H7 (cell line): ENCODE data around the gene SLC23A1. TPM values are rescaled to one million over a fixed set of nuclear protein-coding genes. Genes with fewer than 3 reads are reported as not detected.

ENCODE experiments used
- DNase-seq: peaks from one replicate; pipeline ENCODE4 v3.0.0; 2012
- H3K27me3 ChIP-seq: 2 replicates; pipeline ENCODE4 v1.6.0; 2011; ENCODE audit warnings: mild to moderate bottlenecking, low read length; ENCODE audit not compliant: control insufficient read depth, insufficient read depth
- H3K36me3 ChIP-seq: replicated peaks from 2 replicates; pipeline ENCODE4 v1.5.1; 2011; ENCODE audit warnings: low read length; ENCODE audit not compliant: control insufficient read depth, insufficient read depth
- H3K4me3 ChIP-seq: 2 replicates; pipeline ENCODE4 v1.5.1; 2011; ENCODE audit warnings: low read depth, mild to moderate bottlenecking, control low read depth, low read length, moderate library complexity; ENCODE audit not compliant: insufficient read depth
- total RNA-seq: library from RNA; depleted of rRNA; stranded (reverse); fragments of >200 nt; shearing (Covaris generic); gene quantifications from 2 replicates; pipeline ENCODE4 v1.2.3, GENCODE V29; 2014

The SLC23A1 gene
- total RNA-seq, 1 experiment from 2014 or later = not detected

- no peak overlapping the region for H3K4me3 ChIP-seq
- peaks cover 12% of the 10 kb centered on the region for H3K27me3 ChIP-seq
- peaks cover 8% of the 10 kb centered on the region for H3K36me3 ChIP-seq
- DNase-seq = no peak
Measured at GRCh38 chr5:139399501-139400121, 16.5 kb upstream of the SLC23A1 start.

GRCh38 chr5:139397921-139398320, 14.8 kb upstream of the SLC23A1 start:
- Histone ChIP-seq H3K27me3 (peaks cover 28% of the 10 kb centered on the region), H3K4me3 (no peak overlapping the region), H3K36me3 (peaks cover 8% of the 10 kb centered on the region)
- no peak for DNase-seq

- H3K4me3 ChIP-seq = no peak overlapping the region
- peaks cover 8% of the 10 kb centered on the region for H3K36me3 ChIP-seq
- H3K27me3 ChIP-seq = peaks cover 31% of the 10 kb centered on the region
- no peak for DNase-seq
Measured at GRCh38 chr5:139396691-139397090, 13.6 kb upstream of the SLC23A1 start.

GRCh38 chr5:139395844-139396640, 12.9 kb upstream of the SLC23A1 start:
- peaks cover 3% of the 10 kb centered on the region; the same call in 1 of the 2 replicates for H3K36me3 ChIP-seq
- DNase-seq = peak; percentile 54
- H3K4me3 ChIP-seq = no peak overlapping the region
- H3K27me3 ChIP-seq = peaks cover 31% of the 10 kb centered on the region

GRCh38 chr5:139394654-139395566, 11.8 kb upstream of the SLC23A1 start, which contains the start of gene PROB1:
PROB1 (minus strand) TSS chr5:139395104; CDS start chr5:139395081, 23 bp downstream.
- peaks cover 31% of the 10 kb centered on the region for H3K27me3 ChIP-seq
- H3K36me3 ChIP-seq = peaks cover 2% of the 10 kb centered on the region; the same call in 1 of the 2 replicates
- peak within 1 kb of the TSS; percentile 65 for H3K4me3 ChIP-seq
- DNase-seq = peak; percentile 81

GRCh38 chr5:139394123-139394653, 11.1 kb upstream of the SLC23A1 start:
- H3K36me3 ChIP-seq = no peaks in the 10 kb centered on the region
- H3K27me3 ChIP-seq = peaks cover 31% of the 10 kb centered on the region
- DNase-seq = peak; percentile 92
- H3K4me3 ChIP-seq = peak overlapping the region; percentile 65

- Histone ChIP-seq H3K27me3 (peaks cover 31% of the 10 kb centered on the region), H3K36me3 (no peaks in the 10 kb centered on the region), H3K4me3 (peak overlapping the region; percentile 65)
- peak; percentile 79 for DNase-seq
Measured at GRCh38 chr5:139393497-139394122, 10.5 kb upstream of the SLC23A1 start.

- Histone ChIP-seq H3K27me3 (peaks cover 31% of the 10 kb centered on the region), H3K4me3 (peak overlapping the region; percentile 65), H3K36me3 (no peaks in the 10 kb centered on the region)
- DNase-seq = peak; percentile 97
Measured at GRCh38 chr5:139392678-139393496, 9.8 kb upstream of the SLC23A1 start.

GRCh38 chr5:139392324-139392677, 9.2 kb upstream of the SLC23A1 start:
- peak overlapping the region; percentile 65 for H3K4me3 ChIP-seq
- DNase-seq = no peak
- H3K27me3 ChIP-seq = peaks cover 31% of the 10 kb centered on the region
- H3K36me3 ChIP-seq = no peaks in the 10 kb centered on the region

GRCh38 chr5:139391570-139392323, 8.7 kb upstream of the SLC23A1 start:
- no peaks in the 10 kb centered on the region for H3K36me3 ChIP-seq
- peaks cover 31% of the 10 kb centered on the region for H3K27me3 ChIP-seq
- peak; percentile 59 for DNase-seq
- H3K4me3 ChIP-seq = peak overlapping the region; percentile 65

- H3K36me3 ChIP-seq = no peaks in the 10 kb centered on the region
- peaks cover 31% of the 10 kb centered on the region for H3K27me3 ChIP-seq
- DNase-seq = peak; percentile 62
- H3K4me3 ChIP-seq = no peak overlapping the region
Measured at GRCh38 chr5:139390639-139391569, 7.8 kb upstream of the SLC23A1 start.
